Stimulated activated CD8-positive, alpha-beta memory T cell treated with anti-CD3 and anti-CD28 coated beads, Interleukin-12 subunit alpha, Interleukin-12 subunit beta, amount 100 ng/mL, for 1 hour (primary cell): ENCODE measurements around the gene GRIK5.

ENCODE experiments used
- DNase-seq: peaks from one replicate; pipeline ENCODE4 v3.0.0-alpha.2; 2020; ENCODE audit warnings: low read depth

GRIK5 gene

GRCh38 chr19:42095814-42096230, 25.8 kb upstream of the GRIK5 start:
- DNase-seq, result no peak

GRCh38 chr19:42095142-42095813, 25.3 kb upstream of the GRIK5 start:
- DNase-seq, result no peak

GRCh38 chr19:42093926-42094325, 23.9 kb upstream of the GRIK5 start:
- DNase-seq, result no peak

GRCh38 chr19:42093505-42093904, 23.5 kb upstream of the GRIK5 start:
- no peak for DNase-seq

GRCh38 chr19:42092350-42092749, 22.3 kb upstream of the GRIK5 start:
- no peak for DNase-seq

- DNase-seq, result no peak
Observed at GRCh38 chr19:42091742-42092141, 21.7 kb upstream of the GRIK5 start.

GRCh38 chr19:42091300-42091699, 21.3 kb upstream of the GRIK5 start:
- no peak for DNase-seq

GRCh38 chr19:42090672-42091071, 20.7 kb upstream of the GRIK5 start:
- no peak for DNase-seq

GRCh38 chr19:42089772-42090171, 19.8 kb upstream of the GRIK5 start:
- no peak for DNase-seq

- DNase-seq, result no peak
Observed at GRCh38 chr19:42089191-42089750, 19.3 kb upstream of the GRIK5 start.

GRCh38 chr19:42088471-42089190, 18.6 kb upstream of the GRIK5 start:
- no peak for DNase-seq

- no peak for DNase-seq
Observed at GRCh38 chr19:42086770-42087550, 17.0 kb upstream of the GRIK5 start.

- DNase-seq, result no peak
Observed at GRCh38 chr19:42086188-42086736, 16.3 kb upstream of the GRIK5 start.

- DNase-seq, result no peak
Observed at GRCh38 chr19:42083537-42083936, 13.5 kb upstream of the GRIK5 start.

- DNase-seq, result no peak
Observed at GRCh38 chr19:42081584-42082203, 11.7 kb upstream of the GRIK5 start.

GRCh38 chr19:42080764-42081375, 10.9 kb upstream of the GRIK5 start:
- DNase-seq, result no peak

- no peak for DNase-seq
Observed at GRCh38 chr19:42079886-42080763, 10.1 kb upstream of the GRIK5 start.

- DNase-seq, result no peak
Observed at GRCh38 chr19:42079276-42079669, 9.3 kb upstream of the GRIK5 start.

- DNase-seq, result no peak
Observed at GRCh38 chr19:42078538-42079275, 8.7 kb upstream of the GRIK5 start.

GRCh38 chr19:42078058-42078457, 8.1 kb upstream of the GRIK5 start:
- DNase-seq, result no peak
